Panc1 (cell line): ENCODE data around the gene TRPM1.

Experiments
- POLR2AphosphoS5 ChIP-seq: IDR thresholded peaks from 2 replicates; pipeline ENCODE4 v1.6.1; 2012; ENCODE audit warnings: mild to moderate bottlenecking, low read depth, low read length, moderate library complexity
- TF ChIP-seq, protein P1 (sequence below): fragments of 450-650 bp; IDR thresholded peaks from 2 replicates; pipeline ENCODE4 v1.5.1; 2017; ENCODE audit warnings: mild to moderate bottlenecking

DNA sequence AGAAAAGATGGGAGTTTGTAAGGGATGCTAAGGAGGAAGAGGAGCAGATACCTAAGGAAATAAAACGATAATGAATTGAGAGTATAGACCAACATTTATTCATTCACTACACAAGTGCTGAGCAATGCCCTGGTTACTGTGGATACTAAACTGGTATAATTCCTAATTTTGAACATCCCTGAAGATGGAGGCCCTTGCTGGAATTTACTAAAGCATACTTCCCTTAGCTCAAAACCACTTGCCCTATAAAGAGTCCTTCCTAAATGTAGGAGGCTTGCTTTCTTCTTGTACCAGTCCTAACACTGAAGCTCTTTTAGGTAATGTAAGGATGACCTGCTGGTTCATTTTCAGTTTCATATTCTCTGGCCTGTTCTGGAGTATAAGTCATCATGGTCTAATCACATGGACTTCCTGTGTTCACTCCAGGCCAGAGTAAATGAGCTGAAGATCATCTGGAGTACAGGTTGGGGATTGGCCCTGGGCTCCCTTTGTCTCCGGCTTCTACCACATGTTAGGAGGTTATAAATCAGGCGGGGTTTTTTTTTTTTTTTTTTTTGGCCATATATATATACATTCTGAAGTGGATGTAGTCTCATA lies 70.0 kb downstream of the TRPM1 start:
- TF ChIP-seq, protein P1, sequence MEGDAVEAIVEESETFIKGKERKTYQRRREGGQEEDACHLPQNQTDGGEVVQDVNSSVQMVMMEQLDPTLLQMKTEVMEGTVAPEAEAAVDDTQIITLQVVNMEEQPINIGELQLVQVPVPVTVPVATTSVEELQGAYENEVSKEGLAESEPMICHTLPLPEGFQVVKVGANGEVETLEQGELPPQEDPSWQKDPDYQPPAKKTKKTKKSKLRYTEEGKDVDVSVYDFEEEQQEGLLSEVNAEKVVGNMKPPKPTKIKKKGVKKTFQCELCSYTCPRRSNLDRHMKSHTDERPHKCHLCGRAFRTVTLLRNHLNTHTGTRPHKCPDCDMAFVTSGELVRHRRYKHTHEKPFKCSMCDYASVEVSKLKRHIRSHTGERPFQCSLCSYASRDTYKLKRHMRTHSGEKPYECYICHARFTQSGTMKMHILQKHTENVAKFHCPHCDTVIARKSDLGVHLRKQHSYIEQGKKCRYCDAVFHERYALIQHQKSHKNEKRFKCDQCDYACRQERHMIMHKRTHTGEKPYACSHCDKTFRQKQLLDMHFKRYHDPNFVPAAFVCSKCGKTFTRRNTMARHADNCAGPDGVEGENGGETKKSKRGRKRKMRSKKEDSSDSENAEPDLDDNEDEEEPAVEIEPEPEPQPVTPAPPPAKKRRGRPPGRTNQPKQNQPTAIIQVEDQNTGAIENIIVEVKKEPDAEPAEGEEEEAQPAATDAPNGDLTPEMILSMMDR, result no peak
- TF ChIP-seq POLR2AphosphoS5, result no peak
